Activated naive CD8-positive, alpha-beta T cell (primary cell): Measurements from ENCODE around the gene PHLDA1.
A peak's percentile ranks its signal among the peaks of the same experiment; 100 is the strongest.

Experiments
- H3K27ac Mint-ChIP-seq: one replicate; pipeline ENCODE4 v1.8.0; 2021; ENCODE audit warnings: mixed read lengths
- H3K27me3 Mint-ChIP-seq: one replicate; pipeline ENCODE4 v1.8.0; 2021; ENCODE audit warnings: mixed read lengths
- H3K36me3 Mint-ChIP-seq: one replicate; pipeline ENCODE4 v1.8.0; 2021; ENCODE audit warnings: mixed read lengths
- H3K4me1 Mint-ChIP-seq: one replicate; pipeline ENCODE4 v1.8.0; 2021; ENCODE audit warnings: low read depth, mixed read lengths
- H3K4me3 Mint-ChIP-seq: one replicate; pipeline ENCODE4 v1.8.0; 2021; ENCODE audit warnings: mild to moderate bottlenecking, mixed read lengths
- H3K9me3 Mint-ChIP-seq: one replicate; pipeline ENCODE4 v1.8.0; 2021; ENCODE audit warnings: low read depth, mixed read lengths

The PHLDA1 gene

DNA sequence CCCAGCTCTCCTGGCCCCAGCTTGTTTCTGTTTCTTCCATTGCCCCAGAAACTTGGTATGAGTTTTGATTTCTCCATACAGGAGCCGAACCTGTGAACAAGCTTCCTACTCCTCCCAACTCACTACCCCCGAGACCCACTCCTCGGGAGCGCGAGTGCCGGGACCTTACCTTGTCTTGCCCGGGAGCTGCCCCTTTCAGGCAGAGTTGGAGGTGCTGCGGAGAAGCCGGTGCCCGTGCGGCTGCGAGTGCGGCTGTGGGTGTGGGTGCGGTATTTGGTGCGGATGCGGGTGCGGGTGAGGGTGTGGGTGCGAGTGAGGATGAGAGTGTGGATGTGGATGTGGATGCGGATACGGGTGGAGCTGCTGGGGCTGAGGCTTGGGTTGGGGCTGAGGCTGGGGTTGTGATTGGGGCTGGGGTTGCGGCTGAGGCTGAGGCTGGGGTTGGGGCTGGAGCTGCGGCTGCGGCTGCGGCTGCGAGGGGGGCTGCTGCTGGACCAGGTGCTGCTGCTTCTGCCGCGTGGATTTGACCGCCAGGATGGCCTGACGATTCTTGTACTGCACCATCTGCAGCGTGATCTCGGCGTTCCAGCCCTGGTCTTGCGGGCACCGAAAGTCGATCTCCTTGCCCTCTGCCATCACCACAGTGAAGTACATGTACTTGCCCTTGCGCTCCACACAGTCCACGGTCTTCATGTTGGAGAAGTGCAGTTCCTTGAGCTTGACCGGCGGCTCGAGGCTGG, 1.1 kb downstream of the PHLDA1 start:
- H3K27me3 Mint-ChIP-seq: no peaks in the 10 kb centered on the region
- H3K36me3 Mint-ChIP-seq: peaks cover 16% of the 10 kb centered on the region
- H3K9me3 Mint-ChIP-seq: no peaks in the 10 kb centered on the region
- H3K4me1 Mint-ChIP-seq: peaks cover 58% of the 10 kb centered on the region
- peak overlapping the region; percentile 96 for H3K4me3 Mint-ChIP-seq
- peak overlapping the region; percentile 96 for H3K27ac Mint-ChIP-seq

DNA sequence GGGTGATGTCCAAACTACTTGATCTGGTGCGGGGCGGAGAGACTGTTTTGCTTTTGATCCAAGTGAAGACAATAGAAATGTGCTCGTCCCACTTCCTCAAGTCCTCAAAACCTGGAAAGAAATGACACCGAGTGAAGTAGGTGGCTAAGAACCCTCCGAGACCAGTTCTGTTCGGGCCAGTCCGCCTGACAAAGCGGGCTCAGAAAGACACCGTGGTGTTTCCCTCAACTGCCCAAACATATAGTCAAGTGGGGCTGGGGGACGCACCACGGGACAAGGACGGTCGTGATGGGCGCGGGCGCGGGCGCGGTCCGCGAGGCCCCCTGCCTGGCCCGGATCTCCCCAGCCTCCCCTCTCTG, 1.6 kb downstream of the PHLDA1 start:
- Mint-ChIP-seq H3K27me3 (no peaks in the 10 kb centered on the region), H3K9me3 (no peaks in the 10 kb centered on the region), H3K4me1 (peaks cover 60% of the 10 kb centered on the region), H3K27ac (peak overlapping the region; percentile 96), H3K36me3 (peaks cover 16% of the 10 kb centered on the region), H3K4me3 (peak overlapping the region; percentile 96)

DNA sequence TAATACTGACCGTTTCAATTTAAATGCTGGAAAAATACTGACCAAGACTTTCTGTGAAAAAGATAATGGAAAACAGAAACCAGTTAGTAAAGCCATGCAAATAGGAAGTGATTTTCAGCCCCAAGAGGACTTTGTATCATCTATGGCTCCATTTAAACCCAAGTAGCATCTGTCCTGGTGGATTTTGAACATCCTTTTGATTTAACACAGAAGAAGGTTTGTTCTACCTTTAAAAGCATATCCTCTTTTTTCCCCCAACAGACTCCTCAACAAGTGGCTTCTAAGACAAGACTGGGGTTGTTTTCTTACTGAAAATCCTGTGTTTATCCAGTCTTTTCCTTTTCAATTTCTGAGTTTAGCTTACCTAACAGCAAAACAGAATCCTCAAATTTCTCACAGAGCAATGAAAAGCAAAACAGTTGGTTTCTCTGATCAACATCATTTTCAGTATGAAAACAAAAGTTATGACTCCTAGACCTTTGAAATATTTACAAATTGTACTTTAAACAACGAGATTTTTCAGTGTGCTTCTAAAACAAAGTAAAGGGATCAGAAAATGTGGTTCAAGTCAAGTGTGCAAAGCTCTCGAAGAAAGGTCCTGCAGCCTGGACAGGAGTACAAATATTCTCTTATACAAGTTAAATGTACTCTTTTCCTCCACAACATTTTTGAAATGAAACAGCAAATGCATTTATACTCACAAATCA, 2.9 kb downstream of the PHLDA1 start:
- H3K9me3 Mint-ChIP-seq: no peaks in the 10 kb centered on the region
- peaks cover 16% of the 10 kb centered on the region for H3K36me3 Mint-ChIP-seq
- no peaks in the 10 kb centered on the region for H3K27me3 Mint-ChIP-seq
- peak overlapping the region; percentile 96 for H3K4me3 Mint-ChIP-seq
- H3K27ac Mint-ChIP-seq: peak overlapping the region; percentile 90
- peaks cover 57% of the 10 kb centered on the region for H3K4me1 Mint-ChIP-seq

DNA sequence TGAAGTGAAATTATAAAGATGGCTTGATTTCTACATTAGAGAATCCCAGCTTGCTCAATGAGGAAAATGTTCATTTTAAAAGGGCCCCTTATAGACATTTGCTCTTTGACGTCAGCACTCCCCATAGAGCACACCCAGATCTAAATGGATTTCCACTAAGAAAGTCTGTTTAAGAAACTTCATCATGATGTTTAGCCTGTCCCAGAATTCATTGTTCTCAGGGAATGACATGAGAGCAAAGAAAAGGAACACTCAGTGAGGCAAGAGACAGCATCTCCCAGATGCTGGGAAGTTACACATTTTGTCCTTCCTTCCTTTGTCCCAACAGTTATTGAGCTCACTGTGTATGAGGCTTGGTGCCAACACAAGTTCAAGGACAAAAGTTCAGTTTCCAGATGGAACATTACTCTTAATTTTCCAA, 4.9 kb downstream of the PHLDA1 start:
- H3K27ac Mint-ChIP-seq: peak overlapping the region; percentile 25
- H3K4me3 Mint-ChIP-seq: peak overlapping the region; percentile 67
- H3K27me3 Mint-ChIP-seq: no peaks in the 10 kb centered on the region
- H3K9me3 Mint-ChIP-seq: no peaks in the 10 kb centered on the region
- peaks cover 16% of the 10 kb centered on the region for H3K36me3 Mint-ChIP-seq
- H3K4me1 Mint-ChIP-seq: peaks cover 45% of the 10 kb centered on the region

DNA sequence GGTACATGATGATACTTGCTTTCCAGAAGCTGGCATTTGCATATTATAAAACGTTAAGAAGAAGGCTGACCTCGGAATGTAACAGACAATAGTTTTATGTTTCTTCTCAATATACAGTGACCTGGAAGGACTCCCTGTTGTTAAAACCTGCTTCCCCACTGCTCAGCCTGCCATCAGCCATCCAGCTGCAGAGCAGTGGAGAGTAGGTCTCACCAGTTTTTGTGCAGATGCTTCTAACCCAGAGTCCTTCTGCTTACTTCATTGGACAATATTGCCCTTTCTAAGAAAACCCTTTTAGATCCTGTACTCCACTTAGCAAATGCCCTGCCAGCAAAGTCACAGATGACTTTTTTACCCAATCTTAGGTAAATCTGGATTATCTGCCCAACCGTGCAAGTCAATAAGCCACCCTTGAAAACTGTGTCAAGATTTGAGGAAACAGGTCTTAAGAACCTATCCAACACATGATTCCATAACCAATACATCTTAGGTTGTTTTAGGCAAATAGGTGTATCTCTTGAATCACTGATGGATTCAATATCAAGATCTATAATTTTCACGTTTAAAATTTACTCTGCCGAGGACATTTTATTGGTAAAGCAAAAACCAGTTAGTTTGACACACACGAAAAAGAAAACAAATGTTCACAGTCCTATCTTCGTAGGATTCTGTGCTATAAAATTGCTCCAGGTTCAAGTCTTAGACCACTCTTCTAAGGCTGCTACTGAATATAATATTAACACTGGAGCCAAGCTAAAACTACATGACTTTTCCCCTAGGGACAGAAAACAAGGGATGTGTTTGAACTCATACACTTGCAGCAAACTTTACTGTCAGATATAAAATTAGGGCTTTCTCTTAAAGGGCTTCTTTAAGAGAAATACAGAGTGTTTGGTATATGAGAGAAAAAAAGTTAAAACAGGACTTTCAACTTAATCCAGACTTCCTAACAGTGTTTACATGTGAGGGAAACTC, 5.7 kb downstream of the PHLDA1 start:
- peak overlapping the region; percentile 64 for H3K27ac Mint-ChIP-seq
- peak overlapping the region; percentile 67 for H3K4me3 Mint-ChIP-seq
- peaks cover 16% of the 10 kb centered on the region for H3K36me3 Mint-ChIP-seq
- H3K9me3 Mint-ChIP-seq: no peaks in the 10 kb centered on the region
- peaks cover 52% of the 10 kb centered on the region for H3K4me1 Mint-ChIP-seq
- H3K27me3 Mint-ChIP-seq: no peaks in the 10 kb centered on the region

DNA sequence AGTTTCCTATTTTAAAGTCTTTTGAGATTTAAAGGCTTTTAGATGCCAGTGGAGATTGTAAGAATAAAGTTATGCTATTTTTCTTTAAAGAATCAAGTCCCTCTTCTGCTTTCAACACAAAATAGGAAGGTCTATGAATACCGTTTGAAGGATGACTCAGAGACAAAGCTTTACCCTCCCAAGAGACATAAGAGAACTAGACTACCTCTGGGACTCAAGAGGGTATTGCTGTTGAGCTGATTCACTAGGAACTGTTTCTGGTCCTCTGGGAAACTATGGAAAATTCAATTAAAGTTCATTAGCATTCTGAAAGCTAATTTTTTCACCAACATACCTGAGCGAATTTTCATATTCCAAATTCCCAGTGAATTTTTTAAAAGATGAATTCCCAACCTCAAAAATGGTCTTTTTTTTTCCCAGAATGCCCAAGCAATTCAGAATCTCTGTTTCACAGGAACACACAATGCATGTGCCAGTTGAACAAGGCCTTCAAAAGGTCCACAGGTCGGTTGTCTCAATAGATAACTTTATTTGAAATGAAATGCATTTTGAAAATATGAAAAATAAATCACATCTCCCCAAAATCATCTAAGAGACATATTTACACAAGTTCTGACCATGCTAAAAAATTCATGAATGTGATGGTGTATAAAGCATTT, 6.5 kb downstream of the PHLDA1 start:
- H3K27me3 Mint-ChIP-seq: no peaks in the 10 kb centered on the region
- H3K4me1 Mint-ChIP-seq: peaks cover 59% of the 10 kb centered on the region
- H3K4me3 Mint-ChIP-seq: peak overlapping the region; percentile 67
- peaks cover 16% of the 10 kb centered on the region for H3K36me3 Mint-ChIP-seq
- peak overlapping the region; percentile 64 for H3K27ac Mint-ChIP-seq
- H3K9me3 Mint-ChIP-seq: no peaks in the 10 kb centered on the region

DNA sequence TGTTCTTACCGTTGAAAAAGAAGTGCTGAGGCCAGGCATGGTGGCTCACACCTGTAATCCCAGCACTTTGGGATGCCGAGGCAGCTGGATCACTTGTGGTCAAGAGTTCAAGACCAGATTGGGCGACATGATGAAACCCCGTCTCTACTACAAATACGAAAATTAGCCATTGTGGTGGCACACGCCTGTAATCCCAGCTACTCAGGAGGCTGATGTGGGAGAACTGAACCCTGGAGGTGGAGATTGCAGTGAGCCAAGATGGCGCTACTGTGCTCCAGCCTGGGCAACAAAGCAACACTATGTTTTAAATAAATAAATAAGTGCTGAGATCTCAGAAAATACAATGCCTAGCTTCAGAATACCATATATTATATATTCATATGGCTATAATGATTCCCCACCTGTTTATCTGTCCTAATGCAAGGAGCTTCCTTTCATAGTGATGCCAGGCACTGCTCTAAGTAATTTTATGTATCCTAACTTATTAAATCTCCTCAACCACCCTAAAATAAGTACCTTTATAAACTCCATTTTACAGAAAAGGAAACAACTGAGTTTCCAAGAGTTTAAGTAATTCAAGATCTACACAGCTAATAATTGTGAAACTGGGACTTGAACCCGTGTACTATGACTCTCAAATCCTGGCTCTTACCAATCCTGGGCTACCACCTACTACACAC, 7.3 kb downstream of the PHLDA1 start:
- H3K27me3 Mint-ChIP-seq: no peaks in the 10 kb centered on the region

DNA sequence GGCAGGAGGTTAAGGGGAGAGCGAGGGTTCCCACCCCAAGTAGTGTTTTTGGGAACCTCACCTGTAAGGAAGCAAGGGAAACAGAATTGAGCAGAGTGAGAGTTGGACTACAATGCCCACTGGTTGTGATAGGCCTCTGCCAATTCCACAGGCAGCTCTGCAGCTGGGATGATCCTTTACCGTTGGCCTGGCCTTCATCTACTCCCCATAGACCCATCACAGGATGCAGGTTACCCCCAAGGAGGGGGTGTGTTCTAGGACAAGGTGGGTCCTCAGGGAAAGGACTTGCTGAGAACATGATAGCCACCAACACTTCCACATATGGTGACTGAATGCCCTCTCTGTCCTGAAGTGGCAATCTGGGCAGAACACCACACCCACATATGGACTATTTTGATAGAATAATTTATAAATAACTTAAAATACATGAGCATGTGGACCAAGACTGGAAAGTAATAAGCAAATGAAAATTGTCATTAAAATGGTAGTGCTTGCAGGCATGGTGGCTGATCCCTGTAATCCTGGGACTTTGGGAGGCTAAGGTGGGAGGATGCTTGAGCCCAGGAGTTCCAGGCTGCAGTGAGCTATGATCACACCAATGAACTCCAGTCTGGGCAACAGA, 8.4 kb downstream of the PHLDA1 start:
- H3K27ac Mint-ChIP-seq: peak overlapping the region; percentile 16
- no peaks in the 10 kb centered on the region for H3K9me3 Mint-ChIP-seq
- H3K4me3 Mint-ChIP-seq: peak overlapping the region; percentile 6
- H3K27me3 Mint-ChIP-seq: no peaks in the 10 kb centered on the region
- peaks cover 3% of the 10 kb centered on the region for H3K36me3 Mint-ChIP-seq
- H3K4me1 Mint-ChIP-seq: peaks cover 67% of the 10 kb centered on the region

More for the DNA sequence above, 7.3 kb downstream of the PHLDA1 start:
- H3K4me3 Mint-ChIP-seq: peak overlapping the region; percentile 67
- H3K9me3 Mint-ChIP-seq: no peaks in the 10 kb centered on the region
- H3K4me1 Mint-ChIP-seq: peaks cover 67% of the 10 kb centered on the region
- peak overlapping the region; percentile 50 for H3K27ac Mint-ChIP-seq
- H3K36me3 Mint-ChIP-seq: peaks cover 12% of the 10 kb centered on the region

DNA sequence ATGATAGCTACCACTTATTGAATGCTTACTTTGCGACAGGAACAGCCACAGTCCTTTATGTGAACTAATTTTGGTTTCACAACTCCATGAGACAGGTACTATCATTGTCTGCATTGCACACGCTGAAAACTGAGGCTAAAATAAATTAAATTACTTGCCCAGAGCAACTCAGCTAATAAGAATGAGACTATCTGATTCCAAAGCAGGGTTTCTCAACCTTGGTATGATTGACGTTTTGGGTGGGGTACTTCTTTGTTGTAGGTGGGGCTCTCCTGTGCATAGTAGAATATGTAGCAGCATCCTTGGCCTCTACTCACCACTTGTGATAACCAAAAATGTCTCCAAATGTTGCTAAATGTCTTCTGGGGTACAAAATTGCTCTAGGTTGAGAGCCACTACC, 9.1 kb downstream of the PHLDA1 start:
- Mint-ChIP-seq H3K4me1 (peaks cover 67% of the 10 kb centered on the region), H3K36me3 (peaks cover 3% of the 10 kb centered on the region), H3K4me3 (peak overlapping the region; percentile 6)

DNA sequence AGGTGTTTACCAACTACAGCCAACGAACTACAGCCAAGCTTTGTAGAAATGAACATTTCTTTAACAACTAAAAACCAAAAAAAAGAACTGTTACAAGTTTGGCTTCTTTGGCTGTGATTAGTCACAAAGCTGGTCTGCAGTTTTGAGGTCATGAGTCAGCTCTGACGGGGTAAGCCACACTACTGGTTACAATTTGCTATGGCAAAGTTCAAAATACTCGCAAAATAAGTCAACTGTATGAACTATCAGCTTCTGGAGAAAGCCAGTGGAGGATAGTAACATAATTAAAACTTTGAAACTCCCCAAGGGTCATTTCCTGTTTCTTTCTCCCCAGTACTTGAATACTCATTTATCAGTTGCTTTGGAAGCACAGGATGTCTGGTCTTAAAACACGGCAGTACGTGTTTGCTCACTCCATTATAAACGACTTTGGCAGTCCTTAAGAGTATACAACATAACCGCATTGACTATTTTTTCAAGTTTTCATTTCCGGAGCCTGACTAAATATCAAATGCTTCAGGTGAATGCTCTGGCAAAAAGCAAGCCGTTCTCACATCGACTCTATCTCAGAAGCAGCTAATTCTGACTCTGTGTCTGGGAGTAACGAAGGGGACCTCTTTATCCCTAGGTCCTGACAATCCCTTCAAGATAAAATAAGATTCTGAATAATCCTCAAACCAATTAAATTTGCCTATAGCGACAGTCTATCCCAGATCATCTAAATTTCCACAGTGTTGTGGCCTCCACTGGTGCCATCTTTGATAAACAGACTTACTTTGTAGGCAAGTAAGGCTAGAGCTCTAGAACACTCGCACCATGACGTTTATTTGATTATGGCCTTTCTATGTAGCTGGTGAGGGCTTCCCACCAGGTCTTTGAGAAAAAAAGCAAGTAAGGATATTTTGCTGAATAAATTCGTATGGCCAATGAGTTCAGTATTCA, 10.6 kb downstream of the PHLDA1 start:
- peaks cover 56% of the 10 kb centered on the region for H3K4me1 Mint-ChIP-seq
- H3K36me3 Mint-ChIP-seq: no peaks in the 10 kb centered on the region
- no peaks in the 10 kb centered on the region for H3K27me3 Mint-ChIP-seq
- peak overlapping the region; percentile 97 for H3K27ac Mint-ChIP-seq
- H3K4me3 Mint-ChIP-seq: peak overlapping the region; percentile 81
- H3K9me3 Mint-ChIP-seq: no peaks in the 10 kb centered on the region

More for the DNA sequence above, 9.1 kb downstream of the PHLDA1 start:
- no peaks in the 10 kb centered on the region for H3K27me3 Mint-ChIP-seq
- peak overlapping the region; percentile 16 for H3K27ac Mint-ChIP-seq
- H3K9me3 Mint-ChIP-seq: no peaks in the 10 kb centered on the region

DNA sequence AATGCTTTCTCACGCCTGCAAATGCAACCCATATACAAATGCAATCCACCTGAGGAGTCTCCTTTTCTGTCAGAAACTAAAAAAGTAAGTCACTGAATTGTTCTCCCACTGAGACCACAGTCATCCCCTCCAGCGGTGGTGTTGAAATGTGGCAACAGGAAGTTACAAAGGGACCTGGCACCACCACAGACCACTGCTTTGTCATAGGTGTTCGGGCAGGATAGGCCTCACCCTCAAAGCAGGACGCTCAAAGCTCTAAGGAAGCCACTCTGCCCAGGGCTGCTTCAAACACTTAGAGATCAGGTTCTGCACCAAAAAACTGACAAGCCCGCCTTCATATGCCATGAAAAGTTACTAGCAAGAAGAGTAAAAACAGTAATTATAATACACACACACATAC, 11.3 kb downstream of the PHLDA1 start:
- peak overlapping the region; percentile 97 for H3K27ac Mint-ChIP-seq
- no peaks in the 10 kb centered on the region for H3K36me3 Mint-ChIP-seq
- no peaks in the 10 kb centered on the region for H3K9me3 Mint-ChIP-seq
- peaks cover 56% of the 10 kb centered on the region for H3K4me1 Mint-ChIP-seq
- H3K27me3 Mint-ChIP-seq: no peaks in the 10 kb centered on the region
- peak overlapping the region; percentile 81 for H3K4me3 Mint-ChIP-seq

DNA sequence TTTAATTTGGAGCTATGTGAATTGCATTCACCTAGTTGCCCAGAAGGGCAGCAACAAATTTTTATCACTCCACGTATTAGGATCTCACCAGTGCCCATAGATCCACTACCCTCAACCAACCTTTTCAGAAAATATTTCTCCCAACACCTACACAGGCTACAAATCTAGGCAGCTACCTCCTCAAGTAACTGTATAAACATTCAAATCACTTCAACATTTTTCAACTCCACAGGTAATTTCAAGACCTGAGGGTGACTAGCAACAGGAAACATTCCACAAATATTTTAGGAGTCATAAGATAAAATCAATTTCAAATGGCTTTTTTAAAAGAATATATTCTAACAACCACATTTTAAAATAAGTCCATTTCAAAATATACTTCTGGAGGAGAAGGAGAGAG, 12.9 kb downstream of the PHLDA1 start:
- Mint-ChIP-seq H3K27ac (peak overlapping the region; percentile 71), H3K4me3 (no peak overlapping the region)

DNA sequence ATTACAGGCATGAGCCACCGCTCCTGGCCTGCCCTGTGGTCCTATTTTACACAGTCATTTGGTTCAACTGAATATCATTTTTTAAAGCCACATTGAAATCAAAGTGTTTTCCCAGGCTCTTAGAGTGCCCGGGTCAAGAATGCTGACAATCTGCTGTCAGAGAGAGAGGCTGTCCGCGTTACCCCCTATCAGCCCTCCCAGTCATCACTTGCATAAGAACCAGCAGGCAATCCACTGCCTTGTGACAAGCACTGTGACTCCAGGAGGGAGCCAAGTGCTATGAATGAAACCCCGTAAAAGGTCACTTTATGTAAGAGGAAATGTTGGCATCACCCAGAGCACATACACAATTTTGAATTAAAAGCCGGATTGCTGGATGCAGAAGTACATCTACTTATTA, 13.5 kb downstream of the PHLDA1 start:
- Mint-ChIP-seq H3K36me3 (no peaks in the 10 kb centered on the region), H3K27ac (no peak overlapping the region), H3K27me3 (no peaks in the 10 kb centered on the region), H3K4me1 (peaks cover 49% of the 10 kb centered on the region), H3K4me3 (no peak overlapping the region), H3K9me3 (no peaks in the 10 kb centered on the region)

More for the DNA sequence above, 12.9 kb downstream of the PHLDA1 start:
- no peaks in the 10 kb centered on the region for H3K36me3 Mint-ChIP-seq
- H3K4me1 Mint-ChIP-seq: peaks cover 49% of the 10 kb centered on the region
- H3K9me3 Mint-ChIP-seq: no peaks in the 10 kb centered on the region
- H3K27me3 Mint-ChIP-seq: no peaks in the 10 kb centered on the region
